ENCODE measurements around the gene SYMPK.
A peak's percentile ranks its signal among the peaks of the same experiment; 100 is the strongest.

DNA sequence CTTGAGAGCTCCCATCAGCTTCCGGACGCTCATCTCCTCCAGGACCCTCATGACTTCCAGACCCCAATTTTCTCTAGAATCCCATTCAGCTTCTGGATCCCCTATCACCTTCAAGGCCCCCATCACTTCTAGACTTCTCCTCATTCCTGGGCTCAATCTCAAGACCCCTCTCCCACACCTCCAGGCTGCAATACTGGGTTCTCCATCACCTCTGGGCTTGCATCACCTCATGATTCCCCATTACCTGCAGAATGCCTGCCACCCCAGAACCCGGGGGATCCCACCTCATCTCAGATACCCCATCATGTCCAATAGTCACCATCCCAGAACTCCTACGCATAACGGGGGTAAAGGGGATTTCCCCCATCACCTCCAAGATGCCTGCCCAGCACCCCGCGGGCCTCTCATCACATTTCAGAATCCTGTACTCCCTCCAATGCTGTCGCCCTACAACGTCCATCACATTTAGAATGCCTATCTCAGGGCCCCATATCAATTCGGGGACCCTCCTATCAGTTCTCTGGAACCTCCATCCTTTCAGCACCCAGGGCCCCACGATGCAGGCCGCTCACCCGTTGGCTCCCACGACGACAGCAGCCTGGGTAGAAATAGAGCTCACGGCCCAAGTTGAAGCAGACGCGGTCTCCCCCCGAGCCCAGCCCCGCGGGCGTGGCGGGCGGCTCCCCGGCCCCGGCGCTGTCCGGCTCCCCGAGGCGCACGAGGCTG, 71.0 kb downstream of the SYMPK start:
- TF ChIP-seq, protein P1, sequence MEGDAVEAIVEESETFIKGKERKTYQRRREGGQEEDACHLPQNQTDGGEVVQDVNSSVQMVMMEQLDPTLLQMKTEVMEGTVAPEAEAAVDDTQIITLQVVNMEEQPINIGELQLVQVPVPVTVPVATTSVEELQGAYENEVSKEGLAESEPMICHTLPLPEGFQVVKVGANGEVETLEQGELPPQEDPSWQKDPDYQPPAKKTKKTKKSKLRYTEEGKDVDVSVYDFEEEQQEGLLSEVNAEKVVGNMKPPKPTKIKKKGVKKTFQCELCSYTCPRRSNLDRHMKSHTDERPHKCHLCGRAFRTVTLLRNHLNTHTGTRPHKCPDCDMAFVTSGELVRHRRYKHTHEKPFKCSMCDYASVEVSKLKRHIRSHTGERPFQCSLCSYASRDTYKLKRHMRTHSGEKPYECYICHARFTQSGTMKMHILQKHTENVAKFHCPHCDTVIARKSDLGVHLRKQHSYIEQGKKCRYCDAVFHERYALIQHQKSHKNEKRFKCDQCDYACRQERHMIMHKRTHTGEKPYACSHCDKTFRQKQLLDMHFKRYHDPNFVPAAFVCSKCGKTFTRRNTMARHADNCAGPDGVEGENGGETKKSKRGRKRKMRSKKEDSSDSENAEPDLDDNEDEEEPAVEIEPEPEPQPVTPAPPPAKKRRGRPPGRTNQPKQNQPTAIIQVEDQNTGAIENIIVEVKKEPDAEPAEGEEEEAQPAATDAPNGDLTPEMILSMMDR (IDR thresholded peaks at IDR 0.05; ENCODE audit: insufficient read depth, low read length) = no peak
- no peak for TF ChIP-seq GABPA (IDR thresholded peaks at IDR 0.05; ENCODE audit: low read depth)
- TF ChIP-seq, protein P2, sequence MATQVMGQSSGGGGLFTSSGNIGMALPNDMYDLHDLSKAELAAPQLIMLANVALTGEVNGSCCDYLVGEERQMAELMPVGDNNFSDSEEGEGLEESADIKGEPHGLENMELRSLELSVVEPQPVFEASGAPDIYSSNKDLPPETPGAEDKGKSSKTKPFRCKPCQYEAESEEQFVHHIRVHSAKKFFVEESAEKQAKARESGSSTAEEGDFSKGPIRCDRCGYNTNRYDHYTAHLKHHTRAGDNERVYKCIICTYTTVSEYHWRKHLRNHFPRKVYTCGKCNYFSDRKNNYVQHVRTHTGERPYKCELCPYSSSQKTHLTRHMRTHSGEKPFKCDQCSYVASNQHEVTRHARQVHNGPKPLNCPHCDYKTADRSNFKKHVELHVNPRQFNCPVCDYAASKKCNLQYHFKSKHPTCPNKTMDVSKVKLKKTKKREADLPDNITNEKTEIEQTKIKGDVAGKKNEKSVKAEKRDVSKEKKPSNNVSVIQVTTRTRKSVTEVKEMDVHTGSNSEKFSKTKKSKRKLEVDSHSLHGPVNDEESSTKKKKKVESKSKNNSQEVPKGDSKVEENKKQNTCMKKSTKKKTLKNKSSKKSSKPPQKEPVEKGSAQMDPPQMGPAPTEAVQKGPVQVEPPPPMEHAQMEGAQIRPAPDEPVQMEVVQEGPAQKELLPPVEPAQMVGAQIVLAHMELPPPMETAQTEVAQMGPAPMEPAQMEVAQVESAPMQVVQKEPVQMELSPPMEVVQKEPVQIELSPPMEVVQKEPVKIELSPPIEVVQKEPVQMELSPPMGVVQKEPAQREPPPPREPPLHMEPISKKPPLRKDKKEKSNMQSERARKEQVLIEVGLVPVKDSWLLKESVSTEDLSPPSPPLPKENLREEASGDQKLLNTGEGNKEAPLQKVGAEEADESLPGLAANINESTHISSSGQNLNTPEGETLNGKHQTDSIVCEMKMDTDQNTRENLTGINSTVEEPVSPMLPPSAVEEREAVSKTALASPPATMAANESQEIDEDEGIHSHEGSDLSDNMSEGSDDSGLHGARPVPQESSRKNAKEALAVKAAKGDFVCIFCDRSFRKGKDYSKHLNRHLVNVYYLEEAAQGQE (IDR thresholded peaks at IDR 0.05; ENCODE audit: insufficient replicate concordance, low read depth) = peak; percentile 79

Data from HL-60 (cell line).